Endothelial cell of umbilical vein (primary cell): ENCODE measurements around the gene JPT2. TPM values are rescaled to one million over a fixed set of nuclear protein-coding genes. Genes with fewer than 3 reads are reported as not detected.

Experiments used
- BruUV-seq: library from RNA; stranded (reverse); fragments of 400-500 nt; replicated peaks from 2 replicates; lab custom pipeline; 2021; lab: Mats Ljungman, UMichigan
- CTCF ChIA-PET: fragments of 300-600, 350-600 bp; sonication (Branson Sonifier 250); formaldehyde crosslinking; loops from one replicate; lab custom pipeline; 2021; ENCODE audit warnings: antibody characterized with exemption, inconsistent platforms; lab: Charles Lee
- POLR2A ChIA-PET: fragments of 300-600, 350-600 bp; sonication (Branson Sonifier 250); formaldehyde crosslinking; loops from one replicate; lab custom pipeline; 2021; ENCODE audit warnings: antibody characterized with exemption, inconsistent platforms; lab: Charles Lee
- DNase-seq: peaks from one replicate; pipeline ENCODE4 v3.0.0-alpha.2; 2011; ENCODE audit warnings: low read depth, low spot score
- FAIRE-seq: peaks from 2 replicates; lab custom pipeline; 2011; peaks lifted over from hg19 to GRCh38; lab: Jason Lieb, UNC
- H2AFZ ChIP-seq: 2 replicates; pipeline ENCODE4 v1.6.0; 2012; ENCODE audit warnings: low read depth, low read length, control low read depth, inconsistent platforms
- H3K27ac ChIP-seq: 2 replicates; pipeline ENCODE4 v1.5.1; 2011; ENCODE audit warnings: low read depth, mild to moderate bottlenecking, control low read depth, low read length, moderate library complexity; ENCODE audit not compliant: insufficient read depth
- H3K27me3 ChIP-seq, 2 experiments: 2 replicates each; pipeline versions ENCODE4 v1.6.0 to v1.6.1; 2011; ENCODE audit warnings: low read length in 2 of 2, mixed read lengths in 1 of 2; ENCODE audit not compliant: control insufficient read depth in 2 of 2, insufficient read depth in 2 of 2
- H3K36me3 ChIP-seq, 2 experiments: 2 replicates in 1 of 2; 3 replicates in 1 of 2; pipeline ENCODE4 v1.5.1; 2011; ENCODE audit warnings: low read length in 2 of 2, mild to moderate bottlenecking in 1 of 2, moderate library complexity in 1 of 2; ENCODE audit not compliant: control insufficient read depth in 2 of 2, insufficient read depth in 2 of 2; ENCODE audit errors: extremely low read depth in 1 of 2
- H3K4me1 ChIP-seq: 3 replicates; pipeline ENCODE4 v1.5.1; 2011; ENCODE audit warnings: mild to moderate bottlenecking, low read length; ENCODE audit not compliant: control insufficient read depth, insufficient read depth; ENCODE audit errors: extremely low read depth
- H3K4me2 ChIP-seq: 2 replicates; pipeline ENCODE4 v1.6.1; 2011; ENCODE audit warnings: low read length, control low read depth, mixed read lengths; ENCODE audit not compliant: insufficient read depth
- H3K4me3 ChIP-seq, 3 experiments: fragments of 200-600 bp in 1 of 3; sonication (generic), shearing (Covaris generic) in 1 of 3; replicated peaks in 1 of 3; 2 replicates each; pipeline ENCODE4 v1.5.1; 2011 to 2016; ENCODE audit warnings: control low read depth in 3 of 3, low read length in 3 of 3, mild to moderate bottlenecking in 2 of 3, inconsistent platforms in 1 of 3, low read depth in 1 of 3, moderate library complexity in 1 of 3; ENCODE audit not compliant: insufficient read depth in 1 of 3
- H3K79me2 ChIP-seq: 2 replicates; pipeline ENCODE4 v1.6.0; 2012; ENCODE audit warnings: low read length, inconsistent platforms; ENCODE audit not compliant: control insufficient read depth, insufficient read depth
- H3K9ac ChIP-seq: replicated peaks from 2 replicates; pipeline ENCODE3; 2011; ENCODE audit warnings: low read length, control low read depth; ENCODE audit not compliant: insufficient read depth; ENCODE audit errors: extremely low read depth
- H3K9me1 ChIP-seq: replicated peaks from 3 replicates; pipeline ENCODE4 v1.6.0; 2011; ENCODE audit warnings: mild to moderate bottlenecking, low read length; ENCODE audit not compliant: control insufficient read depth, insufficient read depth; ENCODE audit errors: extremely low read depth
- H3K9me3 ChIP-seq: replicated peaks from 2 replicates; pipeline ENCODE4 v1.5.1; 2012; ENCODE audit warnings: low read length, inconsistent platforms; ENCODE audit not compliant: control insufficient read depth, insufficient read depth
- H4K20me1 ChIP-seq: replicated peaks from 2 replicates; pipeline ENCODE3; 2011; ENCODE audit warnings: mild to moderate bottlenecking, low read length; ENCODE audit not compliant: control insufficient read depth, insufficient read depth; ENCODE audit errors: extremely low read depth
- EZH2 ChIP-seq: IDR thresholded peaks from 2 replicates; pipeline ENCODE4 v1.6.1; 2012; ENCODE audit warnings: borderline replicate concordance, low read depth, mild to moderate bottlenecking, moderate library complexity, low read length, inconsistent platforms; ENCODE audit not compliant: severe bottlenecking
- FOS ChIP-seq: IDR thresholded peaks from 2 replicates; pipeline ENCODE4 v1.6.1; 2011; ENCODE audit warnings: mild to moderate bottlenecking, low read length, moderate library complexity, borderline replicate concordance; ENCODE audit not compliant: insufficient read depth
- GATA2 ChIP-seq: IDR thresholded peaks from 2 replicates; pipeline ENCODE4 v1.7.0; 2011; ENCODE audit warnings: low read depth, mild to moderate bottlenecking, moderate library complexity, mixed read lengths, low read length; ENCODE audit not compliant: insufficient read length, insufficient read depth
- JUN ChIP-seq: IDR thresholded peaks from 2 replicates; pipeline ENCODE4 v1.6.1; 2011; ENCODE audit warnings: borderline replicate concordance, low read depth; ENCODE audit not compliant: insufficient read length, insufficient read depth
- MAX ChIP-seq: IDR thresholded peaks from 2 replicates; pipeline ENCODE4 v1.6.1; 2011; ENCODE audit not compliant: insufficient read depth, insufficient read length
- MYC ChIP-seq: IDR thresholded peaks from one replicate; pipeline ENCODE4 v1.6.1; 2011; ENCODE audit warnings: mild to moderate bottlenecking, low read depth, low read length
- POLR2A ChIP-seq: IDR thresholded peaks from 2 replicates; pipeline ENCODE4 v1.6.1; 2012; ENCODE audit warnings: low read depth, mild to moderate bottlenecking, control low read depth, low read length
- POLR2AphosphoS5 ChIP-seq: IDR thresholded peaks from 2 replicates; pipeline ENCODE4 v1.6.1; 2012; ENCODE audit warnings: low read depth, mild to moderate bottlenecking, control low read depth, low read length, moderate library complexity; ENCODE audit not compliant: insufficient read depth
- dilution Hi-C: fragments of 300-500 bp; cut with MboI; formaldehyde crosslinking; loops from one replicate; pipeline ENCODE4 v1.15.0; 2019; ENCODE audit warnings: low sequenced_read_pairs; ENCODE audit not compliant: extremely low pct_ligation_motif_present
- intact Hi-C: fragments of 100-400 bp; cut with micrococcal nuclease; formaldehyde crosslinking; loops from one replicate; pipeline ENCODE4 v1.10.0; 2022
- polyA plus RNA-seq, 4 experiments: library from polyadenylated mRNA; depleted of rRNA in 3 of 4; stranded (reverse) in 3 of 4; unstranded in 1 of 4; fragments of >200 nt; gene quantifications; 2 replicates each; pipeline versions ENCODE4 v1.2.1 to v1.2.3, GENCODE V29; 2011 to 2012; ENCODE audit warnings: missing spikeins in 1 of 4
- total RNA-seq: library from RNA; stranded (reverse); gene quantifications from 2 replicates; pipeline ENCODE4 v1.2.3, GENCODE V29; 2021
- TF ChIP-seq, protein P1 (sequence below), 2 donors: IDR thresholded peaks; 1 replicate in 1 of 2; 2 replicates in 1 of 2; pipeline ENCODE4 v1.5.1; 2011; ENCODE audit warnings: low read length in 2 of 2, mild to moderate bottlenecking in 2 of 2, moderate library complexity in 2 of 2, control low read depth in 1 of 2, inconsistent platforms in 1 of 2, low read depth in 1 of 2; ENCODE audit not compliant: insufficient read depth in 1 of 2; ENCODE audit errors: extremely low read depth in 1 of 2

The JPT2 gene
- total and polyA plus RNA-seq, 2 donors (not counting 3 experiments of a cell fraction or from before 2014, with no cell fraction given) = 35.8 to 93.3 TPM

GRCh38 chr16:1700246-1700645, 22.2 kb downstream of the JPT2 start:
- Histone ChIP-seq H3K4me1 (peaks cover 4% of the 10 kb centered on the region), H3K9me1 (no peaks in the 10 kb centered on the region), H3K27ac (no peak overlapping the region), H4K20me1 (no peaks in the 10 kb centered on the region), H3K79me2 (peaks cover 3% of the 10 kb centered on the region), H3K4me2 (no peak overlapping the region), H2AFZ (no peak overlapping the region), H3K4me3 (no peak overlapping the region), H3K9ac (no peak overlapping the region), H3K9me3 (no peaks in the 10 kb centered on the region), H3K36me3 (peaks cover 11 to 15% of the 10 kb centered on the region in 2 experiments), H3K27me3 (no peaks in the 10 kb centered on the region)
- CTCF ChIA-PET = interaction anchor here (0.7 to 1.1 kb wide), 2 partner anchors 9 to 22 kb away, joined by 3 to 5 read pairs; partner anchors contain the start of gene JPT2
- intact Hi-C loops (loop anchor here (10.0 kb wide), 1 partner anchor 275 kb away; the partner anchor contains the start of gene UQCC4), dilution Hi-C loops (no loop called here)
- BruUV-seq = no TSS peak
- TF ChIP-seq GATA2 (no peak), POLR2A (no peak), EZH2 (no peak), JUN (no peak), MAX (no peak), MYC (no peak), POLR2AphosphoS5 (no peak), FOS (no peak)
- TF ChIP-seq, protein P1, sequence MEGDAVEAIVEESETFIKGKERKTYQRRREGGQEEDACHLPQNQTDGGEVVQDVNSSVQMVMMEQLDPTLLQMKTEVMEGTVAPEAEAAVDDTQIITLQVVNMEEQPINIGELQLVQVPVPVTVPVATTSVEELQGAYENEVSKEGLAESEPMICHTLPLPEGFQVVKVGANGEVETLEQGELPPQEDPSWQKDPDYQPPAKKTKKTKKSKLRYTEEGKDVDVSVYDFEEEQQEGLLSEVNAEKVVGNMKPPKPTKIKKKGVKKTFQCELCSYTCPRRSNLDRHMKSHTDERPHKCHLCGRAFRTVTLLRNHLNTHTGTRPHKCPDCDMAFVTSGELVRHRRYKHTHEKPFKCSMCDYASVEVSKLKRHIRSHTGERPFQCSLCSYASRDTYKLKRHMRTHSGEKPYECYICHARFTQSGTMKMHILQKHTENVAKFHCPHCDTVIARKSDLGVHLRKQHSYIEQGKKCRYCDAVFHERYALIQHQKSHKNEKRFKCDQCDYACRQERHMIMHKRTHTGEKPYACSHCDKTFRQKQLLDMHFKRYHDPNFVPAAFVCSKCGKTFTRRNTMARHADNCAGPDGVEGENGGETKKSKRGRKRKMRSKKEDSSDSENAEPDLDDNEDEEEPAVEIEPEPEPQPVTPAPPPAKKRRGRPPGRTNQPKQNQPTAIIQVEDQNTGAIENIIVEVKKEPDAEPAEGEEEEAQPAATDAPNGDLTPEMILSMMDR (IDR thresholded peaks at IDR 0.05; ENCODE audit: extremely low read depth in 1 of 2, insufficient read depth in 1 of 2, low read depth in 1 of 2, low read length in 2 of 2) = no peak
- POLR2A ChIA-PET = no interaction called here
- FAIRE-seq (no peak), DNase-seq (no peak)
